ENCODE results near the gene GGTLC2. TPM values are rescaled to one million over a fixed set of nuclear protein-coding genes. Genes with fewer than 3 reads are reported as not detected.

The GGTLC2 gene
- total RNA-seq, 1 donor from 2014 or later: not detected

DNA sequence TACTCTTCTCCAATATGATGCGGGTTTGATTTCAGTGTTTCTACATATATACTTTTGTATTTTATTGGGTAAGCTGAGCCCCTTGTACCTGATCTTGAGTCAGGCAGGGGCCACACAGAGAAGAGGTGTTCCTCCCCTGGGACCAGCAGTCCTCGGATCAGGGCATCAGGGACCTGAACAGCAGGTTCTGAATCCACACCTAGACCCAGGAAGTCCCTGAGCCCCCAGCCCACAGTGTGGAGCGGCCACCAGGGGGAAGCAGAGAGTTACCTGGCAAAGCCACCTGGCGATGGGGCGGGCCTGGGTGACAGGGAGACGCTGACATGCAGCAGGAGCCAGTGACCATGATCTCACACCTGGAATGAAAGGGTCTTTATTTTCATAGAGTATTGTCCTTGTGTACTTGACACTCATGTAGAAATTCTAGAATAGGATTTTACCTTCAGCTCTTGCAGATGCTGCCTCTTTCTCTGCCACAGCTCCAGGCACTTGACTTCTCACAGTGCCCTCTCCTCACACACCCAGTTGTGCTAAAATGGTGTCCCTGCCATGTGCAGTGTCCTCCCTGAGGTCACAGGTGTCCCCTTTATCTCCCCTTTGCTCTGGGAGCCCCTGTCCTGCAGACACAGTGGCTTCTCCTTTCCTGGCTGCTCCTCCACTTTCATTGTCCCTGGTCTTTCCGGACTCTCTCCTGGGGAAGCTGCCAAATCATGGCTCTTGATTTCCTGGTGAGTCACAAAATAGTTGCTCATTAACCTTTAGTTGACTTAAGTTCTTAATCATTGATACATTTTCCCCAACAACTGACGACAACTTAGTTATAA, 48.5 kb downstream of the GGTLC2 start:
- no peak overlapping the region for H3K4me3 Mint-ChIP-seq
- DNase-seq (ENCODE audit: low spot score): peak; percentile 21
- intact Hi-C loops (cut with micrococcal nuclease): no loop called here
- H3K27ac Mint-ChIP-seq: no peak overlapping the region
- peaks cover 4% of the 10 kb centered on the region for H3K27me3 Mint-ChIP-seq (ENCODE audit: insufficient read depth)
- H3K36me3 Mint-ChIP-seq (ENCODE audit: low read depth): no peaks in the 10 kb centered on the region
- H3K4me1 Mint-ChIP-seq (ENCODE audit: low read depth): no peaks in the 10 kb centered on the region
- H3K9me3 Mint-ChIP-seq: no peaks in the 10 kb centered on the region

DNA sequence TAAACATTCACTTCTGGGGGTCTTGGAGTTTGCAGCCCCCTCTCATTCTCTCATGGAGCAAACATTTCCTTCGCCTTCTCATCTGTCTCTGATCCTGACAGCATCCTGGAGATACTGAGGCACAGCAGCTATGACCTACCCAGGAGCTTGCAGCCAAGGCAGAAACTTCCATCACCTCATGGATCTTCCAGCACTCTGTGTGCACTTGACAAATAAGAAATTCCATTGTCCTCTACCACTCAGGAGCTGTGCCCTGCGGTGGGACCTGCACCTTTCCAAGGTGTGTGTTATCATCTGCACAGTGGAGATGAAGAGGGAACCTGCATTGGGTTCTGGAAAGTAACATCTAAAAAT, 49.1 kb downstream of the GGTLC2 start:
- DNase-seq (ENCODE audit: low spot score): no peak
- H3K36me3 Mint-ChIP-seq (ENCODE audit: low read depth): no peaks in the 10 kb centered on the region
- H3K4me1 Mint-ChIP-seq (ENCODE audit: low read depth): no peaks in the 10 kb centered on the region
- no peak overlapping the region for H3K4me3 Mint-ChIP-seq
- H3K27ac Mint-ChIP-seq: no peak overlapping the region
- H3K9me3 Mint-ChIP-seq: no peaks in the 10 kb centered on the region
- peaks cover 6% of the 10 kb centered on the region for H3K27me3 Mint-ChIP-seq (ENCODE audit: insufficient read depth)
- intact Hi-C loops (cut with micrococcal nuclease): no loop called here

DNA sequence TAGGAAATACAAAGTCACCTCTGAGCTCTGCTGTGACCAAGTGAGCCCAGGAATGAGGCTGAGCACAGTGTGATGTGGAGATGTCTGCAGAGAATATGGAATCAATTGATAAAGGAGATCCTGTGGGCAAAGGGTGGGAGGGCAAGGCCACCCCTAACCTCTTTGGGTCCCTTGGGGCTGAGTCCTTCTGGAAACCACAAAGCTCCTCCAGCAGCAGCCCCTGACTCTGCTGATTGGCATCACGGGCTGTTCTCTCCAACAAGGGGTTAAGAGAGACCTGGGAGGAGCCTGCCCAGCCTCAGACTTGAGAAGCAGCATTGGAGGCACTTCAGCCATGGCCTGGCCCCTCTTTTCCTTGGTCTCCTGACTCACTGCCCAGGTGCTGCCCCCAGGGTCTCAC, 49.7 kb downstream of the GGTLC2 start:
- H3K36me3 Mint-ChIP-seq (ENCODE audit: low read depth): no peaks in the 10 kb centered on the region
- peaks cover 6% of the 10 kb centered on the region for H3K27me3 Mint-ChIP-seq (ENCODE audit: insufficient read depth)
- no peak overlapping the region for H3K4me3 Mint-ChIP-seq
- intact Hi-C loops (cut with micrococcal nuclease): no loop called here
- no peaks in the 10 kb centered on the region for H3K9me3 Mint-ChIP-seq
- no peak overlapping the region for H3K27ac Mint-ChIP-seq
- no peak for DNase-seq (ENCODE audit: low spot score)
- H3K4me1 Mint-ChIP-seq (ENCODE audit: low read depth): no peaks in the 10 kb centered on the region

DNA sequence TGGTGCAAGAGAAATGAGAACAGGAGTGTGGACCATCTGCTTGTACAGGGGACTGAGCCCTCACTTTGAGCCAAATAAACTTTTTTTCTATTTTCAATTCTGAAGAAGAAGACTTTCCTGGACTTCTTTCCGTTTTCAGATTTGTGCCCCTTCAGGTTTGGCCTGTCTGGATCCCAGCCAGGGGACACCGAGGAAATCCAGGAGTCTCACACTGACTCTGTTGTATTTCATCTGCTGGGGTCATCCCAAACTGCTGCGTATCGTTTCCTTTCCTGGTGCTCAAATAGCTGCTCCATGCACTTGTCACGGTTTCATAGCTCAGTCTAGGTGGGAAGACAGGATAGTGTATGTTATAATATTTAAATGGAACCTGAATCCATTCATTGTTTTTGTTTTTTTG, 51.7 kb downstream of the GGTLC2 start:
- no peak overlapping the region for H3K4me3 Mint-ChIP-seq
- no peaks in the 10 kb centered on the region for H3K4me1 Mint-ChIP-seq (ENCODE audit: low read depth)
- no peaks in the 10 kb centered on the region for H3K9me3 Mint-ChIP-seq
- H3K27me3 Mint-ChIP-seq (ENCODE audit: insufficient read depth): peaks cover 6% of the 10 kb centered on the region
- intact Hi-C loops (cut with micrococcal nuclease): no loop called here
- no peaks in the 10 kb centered on the region for H3K36me3 Mint-ChIP-seq (ENCODE audit: low read depth)
- no peak for DNase-seq (ENCODE audit: low spot score)
- peak overlapping the region; percentile 38 for H3K27ac Mint-ChIP-seq

Other genes with a start within 250 kb of the GGTLC2 start
- gene ZNF280B, start 135.9 kb upstream of the GGTLC2 start, total RNA-seq: 2.5 and 2.7 TPM in 2 replicates
- not detected in 2 replicates for gene ZNF280A, start 124.3 kb upstream of the GGTLC2 start, total RNA-seq
- gene PRAME, start 85.3 kb upstream of the GGTLC2 start, total RNA-seq: not detected in 2 replicates
- gene IGLL5, start 243.2 kb downstream of the GGTLC2 start, total RNA-seq: not detected in 2 replicates